ENCODE results near the gene CRB2.

CRB2 gene

DNA sequence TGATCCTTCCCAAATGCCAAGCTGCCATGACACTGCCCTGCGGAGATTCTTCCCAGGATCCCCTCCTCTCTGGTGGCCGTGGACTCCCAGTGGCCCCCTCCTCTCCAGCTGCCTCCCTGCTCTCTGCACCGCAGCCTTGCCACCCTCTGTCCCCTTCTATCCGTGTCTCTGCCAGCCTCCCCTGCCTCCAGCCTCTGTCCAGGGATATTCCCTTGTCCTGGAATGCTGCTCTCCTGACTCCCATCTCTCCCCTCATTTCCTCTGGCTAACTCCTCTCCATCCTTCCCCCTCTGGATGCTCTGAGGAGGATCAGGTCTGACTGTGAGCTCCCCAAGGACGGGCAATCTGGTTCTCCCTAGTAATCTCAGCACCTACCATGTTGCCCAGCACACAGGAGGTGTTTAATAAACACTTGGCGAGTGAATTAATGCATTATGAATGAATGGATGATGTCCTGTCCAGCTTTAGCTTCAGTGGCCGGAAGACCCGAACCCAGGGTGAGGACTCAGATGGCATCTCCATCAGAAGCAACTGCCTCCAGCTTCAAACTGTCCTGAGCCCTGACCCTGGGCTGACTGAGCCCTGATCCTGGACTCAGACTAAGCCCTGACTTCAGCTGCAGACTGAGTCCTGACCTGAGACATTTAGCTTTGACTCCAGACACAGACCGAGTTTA lies 7.5 kb upstream of the CRB2 start:
- no peak overlapping the region for H3K4me2 ChIP-seq (ENCODE audit: low read depth, low read length)
- no peaks in the 10 kb centered on the region for H3K36me3 ChIP-seq (replicated peaks; ENCODE audit: insufficient read depth, low read length)
- no peak for DNase-seq
- no peak overlapping the region for H2AFZ ChIP-seq (ENCODE audit: low read length)
- H3K27me3 ChIP-seq (replicated peaks; ENCODE audit: insufficient read depth, low read length): no peaks in the 10 kb centered on the region
- no peaks in the 10 kb centered on the region for H3K79me2 ChIP-seq (ENCODE audit: low read length)
- H3K4me1 ChIP-seq (ENCODE audit: low read length): peaks cover 5% of the 10 kb centered on the region; the same call in 1 of the 2 replicates
- no peaks in the 10 kb centered on the region for H3K9me2 ChIP-seq (replicated peaks; ENCODE audit: insufficient read depth, low read length)
- H3K4me3 ChIP-seq (ENCODE audit: low read length): no peak overlapping the region
- no peak overlapping the region for H3K27ac ChIP-seq (ENCODE audit: low read length)
- no peaks in the 10 kb centered on the region for H3K9me3 ChIP-seq (replicated peaks; ENCODE audit: insufficient read depth, low read length)
- H3K9ac ChIP-seq (ENCODE audit: low read length): no peak overlapping the region
- no peaks in the 10 kb centered on the region; the same call in 1 of the 2 replicates for H3F3A ChIP-seq (ENCODE audit: insufficient read depth, low read length)
- no peak for TF ChIP-seq EZH2phosphoT487 (IDR thresholded peaks at IDR 0.05; ENCODE audit: low read length)
- TF ChIP-seq, protein P1, sequence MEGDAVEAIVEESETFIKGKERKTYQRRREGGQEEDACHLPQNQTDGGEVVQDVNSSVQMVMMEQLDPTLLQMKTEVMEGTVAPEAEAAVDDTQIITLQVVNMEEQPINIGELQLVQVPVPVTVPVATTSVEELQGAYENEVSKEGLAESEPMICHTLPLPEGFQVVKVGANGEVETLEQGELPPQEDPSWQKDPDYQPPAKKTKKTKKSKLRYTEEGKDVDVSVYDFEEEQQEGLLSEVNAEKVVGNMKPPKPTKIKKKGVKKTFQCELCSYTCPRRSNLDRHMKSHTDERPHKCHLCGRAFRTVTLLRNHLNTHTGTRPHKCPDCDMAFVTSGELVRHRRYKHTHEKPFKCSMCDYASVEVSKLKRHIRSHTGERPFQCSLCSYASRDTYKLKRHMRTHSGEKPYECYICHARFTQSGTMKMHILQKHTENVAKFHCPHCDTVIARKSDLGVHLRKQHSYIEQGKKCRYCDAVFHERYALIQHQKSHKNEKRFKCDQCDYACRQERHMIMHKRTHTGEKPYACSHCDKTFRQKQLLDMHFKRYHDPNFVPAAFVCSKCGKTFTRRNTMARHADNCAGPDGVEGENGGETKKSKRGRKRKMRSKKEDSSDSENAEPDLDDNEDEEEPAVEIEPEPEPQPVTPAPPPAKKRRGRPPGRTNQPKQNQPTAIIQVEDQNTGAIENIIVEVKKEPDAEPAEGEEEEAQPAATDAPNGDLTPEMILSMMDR (IDR thresholded peaks at IDR 0.05; ENCODE audit: low read length): no peak
- no peak for TF ChIP-seq EZH2 (optimal IDR thresholded peaks at IDR 0.05; ENCODE audit: low read depth, low read length)
- no peaks in the 10 kb centered on the region for H4K20me1 ChIP-seq (ENCODE audit: insufficient read depth, low read length)

DNA sequence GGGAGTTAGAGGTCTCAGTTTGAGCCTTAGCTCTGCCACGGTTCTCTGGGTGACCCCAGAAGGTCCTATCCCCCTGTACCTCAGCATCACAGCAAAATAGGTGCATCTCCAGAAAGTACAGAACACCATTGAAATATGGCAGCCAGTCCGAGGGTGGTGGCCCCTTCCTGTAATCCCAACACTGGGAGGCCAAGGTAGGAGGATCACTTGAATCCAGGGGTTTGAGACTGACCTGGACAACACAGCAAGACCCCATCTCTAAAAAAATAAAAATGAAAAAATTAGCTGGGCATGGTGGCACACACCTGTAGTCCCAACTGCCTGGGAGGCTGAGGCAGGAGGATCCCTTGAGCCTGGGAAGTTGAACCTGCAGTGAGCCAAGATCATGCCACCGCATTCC lies 7.0 kb upstream of the CRB2 start:
- no peak overlapping the region for H3K9ac ChIP-seq (ENCODE audit: low read length)
- TF ChIP-seq, protein P1 (IDR thresholded peaks at IDR 0.05; ENCODE audit: low read length): no peak
- TF ChIP-seq EZH2phosphoT487 (IDR thresholded peaks at IDR 0.05; ENCODE audit: low read length) (no peak), EZH2 (optimal IDR thresholded peaks at IDR 0.05; ENCODE audit: low read depth, low read length) (no peak)
- no peaks in the 10 kb centered on the region for H3K36me3 ChIP-seq (replicated peaks; ENCODE audit: insufficient read depth, low read length)
- H3K27me3 ChIP-seq (replicated peaks; ENCODE audit: insufficient read depth, low read length): no peaks in the 10 kb centered on the region
- H3K4me3 ChIP-seq (ENCODE audit: low read length): no peak overlapping the region
- H3K4me2 ChIP-seq (ENCODE audit: low read depth, low read length): no peak overlapping the region
- H4K20me1 ChIP-seq (ENCODE audit: insufficient read depth, low read length): no peaks in the 10 kb centered on the region
- peaks cover 5% of the 10 kb centered on the region; the same call in 1 of the 2 replicates for H3K4me1 ChIP-seq (ENCODE audit: low read length)
- no peak overlapping the region for H2AFZ ChIP-seq (ENCODE audit: low read length)
- H3F3A ChIP-seq (ENCODE audit: insufficient read depth, low read length): no peaks in the 10 kb centered on the region; the same call in 1 of the 2 replicates
- H3K9me3 ChIP-seq (replicated peaks; ENCODE audit: insufficient read depth, low read length): no peaks in the 10 kb centered on the region
- no peaks in the 10 kb centered on the region for H3K79me2 ChIP-seq (ENCODE audit: low read length)
- H3K27ac ChIP-seq (ENCODE audit: low read length): no peak overlapping the region
- no peak for DNase-seq
- no peaks in the 10 kb centered on the region for H3K9me2 ChIP-seq (replicated peaks; ENCODE audit: insufficient read depth, low read length)

DNA sequence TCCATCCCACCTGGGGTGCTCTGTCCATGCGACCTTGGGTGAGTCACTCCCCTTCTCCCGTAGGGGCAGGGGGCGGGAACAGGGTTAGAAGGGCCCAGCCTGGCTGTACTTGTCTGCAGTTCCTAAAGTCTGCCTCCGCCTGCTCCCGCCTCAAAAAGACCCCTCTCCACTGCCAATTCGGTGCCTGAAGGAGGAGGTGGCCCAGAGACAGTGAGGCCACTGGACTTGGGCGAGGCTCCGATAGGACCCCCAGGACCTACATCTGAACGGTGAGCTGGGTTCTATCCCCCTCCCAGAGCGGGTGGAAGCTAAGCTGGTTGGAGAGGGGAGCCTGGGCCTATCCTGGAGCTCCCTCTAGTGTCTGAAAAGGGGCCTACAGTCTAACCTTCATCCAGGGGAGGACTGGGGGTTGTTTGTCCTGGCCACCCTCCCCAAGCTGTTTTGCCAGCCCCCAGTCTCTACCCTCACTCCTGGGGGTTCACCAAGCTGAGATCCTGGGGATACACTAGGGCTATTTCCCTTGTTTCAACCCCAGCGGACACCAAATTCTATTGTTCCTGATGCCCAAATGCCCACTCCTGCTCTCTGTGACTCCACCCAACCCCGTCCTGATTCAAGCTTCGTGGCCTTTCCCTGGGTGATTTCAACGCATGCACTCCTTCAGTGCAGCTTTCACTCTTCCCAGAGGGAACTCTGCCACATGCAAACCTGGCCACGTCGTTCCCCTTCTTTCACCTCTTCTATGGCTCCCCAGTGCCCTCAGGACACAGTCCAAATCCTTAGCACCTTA lies 6.1 kb upstream of the CRB2 start:
- no peaks in the 10 kb centered on the region; the same call in 1 of the 2 replicates for H3F3A ChIP-seq (ENCODE audit: insufficient read depth, low read length)
- peak overlapping the region; percentile 80 for H2AFZ ChIP-seq (ENCODE audit: low read length)
- H4K20me1 ChIP-seq (ENCODE audit: insufficient read depth, low read length): no peaks in the 10 kb centered on the region
- no peak overlapping the region for H3K9ac ChIP-seq (ENCODE audit: low read length)
- H3K36me3 ChIP-seq (replicated peaks; ENCODE audit: insufficient read depth, low read length): no peaks in the 10 kb centered on the region
- DNase-seq: peak; percentile 56
- H3K27ac ChIP-seq (ENCODE audit: low read length): no peak overlapping the region
- H3K4me1 ChIP-seq (ENCODE audit: low read length): peaks cover 9% of the 10 kb centered on the region; the same call in 1 of the 2 replicates
- H3K9me3 ChIP-seq (replicated peaks; ENCODE audit: insufficient read depth, low read length): no peaks in the 10 kb centered on the region
- TF ChIP-seq EZH2phosphoT487 (IDR thresholded peaks at IDR 0.05; ENCODE audit: low read length) (no peak), EZH2 (optimal IDR thresholded peaks at IDR 0.05; ENCODE audit: low read depth, low read length) (no peak)
- TF ChIP-seq, protein P1 (IDR thresholded peaks at IDR 0.05; ENCODE audit: low read length): peak; percentile 95
- H3K4me3 ChIP-seq (ENCODE audit: low read length): no peak overlapping the region
- no peaks in the 10 kb centered on the region for H3K27me3 ChIP-seq (replicated peaks; ENCODE audit: insufficient read depth, low read length)
- no peaks in the 10 kb centered on the region for H3K79me2 ChIP-seq (ENCODE audit: low read length)
- H3K4me2 ChIP-seq (ENCODE audit: low read depth, low read length): peak overlapping the region; percentile 63; the same call in 1 of the 2 replicates
- no peaks in the 10 kb centered on the region for H3K9me2 ChIP-seq (replicated peaks; ENCODE audit: insufficient read depth, low read length)

All from MM.1S (cell line).